GM19452 (cell line): Measurements from ENCODE around the gene HIRIP3.
A peak's percentile ranks its signal among the peaks of the same experiment; 100 is the strongest.

ENCODE experiments used
- ATAC-seq: cut with Tn5 transposase; IDR thresholded peaks from one replicate; pipeline ENCODE4 v1.9.1; 2021; ENCODE audit not compliant: unreplicated experiment

The HIRIP3 gene

DNA sequence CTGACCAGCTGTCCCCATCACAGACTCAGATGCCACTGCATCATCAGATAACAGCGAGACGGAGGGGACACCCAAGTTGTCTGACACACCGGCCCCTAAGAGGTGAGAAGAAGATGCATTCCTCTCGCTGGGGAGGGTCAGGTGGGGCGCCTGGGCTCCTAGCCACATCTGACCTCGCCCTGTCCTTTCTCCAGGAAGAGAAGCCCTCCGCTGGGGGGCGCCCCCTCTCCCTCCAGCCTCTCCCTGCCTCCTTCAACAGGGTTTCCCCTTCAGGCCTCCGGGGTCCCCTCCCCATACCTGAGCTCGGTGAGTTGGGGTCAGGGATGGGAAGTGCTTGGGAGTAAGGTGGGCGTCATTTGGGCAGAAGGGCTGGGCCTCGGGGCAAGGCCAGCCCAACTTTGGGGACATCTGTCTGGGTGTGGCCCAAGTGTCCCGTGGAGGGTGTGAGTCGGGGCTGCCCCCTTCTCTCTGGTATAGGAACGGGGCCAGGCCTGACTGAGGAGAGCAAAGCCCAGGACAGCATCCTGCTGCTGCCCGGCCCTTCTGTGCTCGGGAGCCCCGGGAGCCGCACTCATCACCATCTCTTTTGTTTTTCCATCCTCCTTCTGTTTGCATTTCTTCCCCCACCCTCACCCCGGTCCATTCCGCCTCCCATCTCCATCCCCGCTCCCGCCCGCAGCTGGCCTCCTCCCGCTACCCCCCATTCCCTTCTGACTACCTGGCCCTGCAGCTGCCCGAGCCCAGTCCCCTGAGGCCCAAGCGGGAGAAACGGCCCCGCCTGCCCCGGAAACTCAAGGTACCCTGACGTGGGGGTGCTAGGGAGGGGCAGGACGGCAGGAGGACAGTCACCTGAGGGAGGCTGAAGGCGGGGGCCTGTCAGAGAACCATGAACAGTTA, 5.6 kb upstream of the HIRIP3 start:
- no peak for ATAC-seq

DNA sequence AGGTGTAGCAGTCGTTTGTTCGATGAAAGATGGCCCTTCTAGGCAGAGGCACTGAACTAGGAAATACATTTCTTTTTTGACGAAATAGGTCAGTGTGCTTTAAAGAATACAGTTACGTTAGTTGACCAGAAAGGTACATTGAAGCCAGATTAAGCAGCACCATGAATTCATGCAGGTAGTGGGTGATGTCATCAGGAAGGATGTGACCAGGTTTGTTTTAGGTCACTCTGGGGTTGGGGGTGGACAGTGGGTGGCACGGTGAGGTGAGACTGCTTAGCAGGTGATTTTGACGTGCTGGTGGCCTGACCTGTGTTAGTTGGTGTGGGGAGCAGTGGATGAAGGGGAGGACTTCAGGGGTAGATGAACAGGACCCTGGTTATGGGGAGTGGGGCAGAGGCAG, 4.2 kb upstream of the HIRIP3 start:
- no peak for ATAC-seq

DNA sequence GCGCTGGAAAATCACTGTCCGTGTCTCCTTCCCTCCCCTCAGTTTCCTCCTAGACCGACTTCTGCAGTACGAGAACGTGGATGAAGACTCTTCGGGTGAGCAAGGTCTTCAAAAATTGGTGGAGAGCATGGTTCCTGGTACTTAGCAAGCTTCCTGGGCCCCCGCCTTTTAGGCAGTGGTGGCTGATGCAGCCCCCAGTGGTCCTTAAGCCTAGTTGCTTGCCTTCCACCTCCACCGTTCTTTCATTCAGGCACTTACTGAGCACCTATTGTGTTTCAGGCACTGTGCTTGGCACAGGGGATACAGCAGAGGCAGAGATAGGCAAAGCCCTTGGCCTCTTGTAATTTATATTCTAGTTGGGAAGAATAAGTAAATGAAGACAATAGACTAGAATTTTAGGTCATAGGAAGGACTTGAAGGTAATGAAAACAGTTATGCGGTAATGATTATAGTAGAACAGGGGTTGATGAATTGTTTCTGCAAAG, 1.4 kb upstream of the HIRIP3 start:
- no peak for ATAC-seq

DNA sequence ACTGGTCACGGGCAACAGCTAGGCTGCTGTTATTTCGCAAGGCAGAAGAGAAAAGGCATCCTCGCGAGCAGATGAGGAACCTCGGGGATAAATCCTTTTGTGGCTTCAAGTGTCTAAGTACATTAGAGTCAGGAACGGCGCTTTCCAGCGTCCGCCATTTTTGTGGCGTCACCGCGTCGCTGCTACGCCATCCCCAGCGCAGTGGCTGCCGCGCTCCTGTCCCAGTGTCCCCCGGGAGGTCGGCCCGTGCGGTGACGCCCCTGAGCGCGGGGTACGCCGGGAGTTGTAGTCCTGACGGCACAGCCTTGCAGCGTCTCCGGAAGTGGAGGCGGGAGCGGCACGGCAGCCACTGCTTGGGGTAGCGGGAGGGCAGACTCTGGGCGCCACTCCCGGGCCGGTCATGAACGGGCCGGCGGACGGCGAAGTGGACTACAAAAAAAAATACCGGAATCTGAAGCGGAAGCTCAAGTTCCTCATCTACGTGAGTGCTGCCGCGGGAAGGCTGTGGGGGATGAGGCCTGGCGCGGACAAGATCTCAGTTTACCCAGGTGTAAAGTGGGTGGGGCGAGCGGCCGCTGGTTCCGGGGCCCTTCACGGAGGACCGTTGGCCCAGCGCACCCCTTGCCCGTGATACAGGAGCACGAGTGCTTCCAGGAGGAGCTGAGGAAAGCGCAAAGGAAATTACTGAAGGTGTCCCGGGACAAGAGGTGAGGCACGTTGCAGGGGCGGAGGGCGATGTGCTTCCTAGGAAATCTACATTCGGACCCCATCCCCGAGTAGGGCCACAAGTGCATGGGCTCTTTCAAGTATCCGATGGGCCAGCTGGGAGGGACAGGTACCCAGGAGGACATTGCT, 721 bp upstream of the HIRIP3 start, which contains the start of gene INO80E:
INO80E (plus strand) TSS at position 331 of the 855 bp plus-strand sequence; CDS start at position 401, 70 bp downstream.
- ATAC-seq = peak; percentile 92

DNA sequence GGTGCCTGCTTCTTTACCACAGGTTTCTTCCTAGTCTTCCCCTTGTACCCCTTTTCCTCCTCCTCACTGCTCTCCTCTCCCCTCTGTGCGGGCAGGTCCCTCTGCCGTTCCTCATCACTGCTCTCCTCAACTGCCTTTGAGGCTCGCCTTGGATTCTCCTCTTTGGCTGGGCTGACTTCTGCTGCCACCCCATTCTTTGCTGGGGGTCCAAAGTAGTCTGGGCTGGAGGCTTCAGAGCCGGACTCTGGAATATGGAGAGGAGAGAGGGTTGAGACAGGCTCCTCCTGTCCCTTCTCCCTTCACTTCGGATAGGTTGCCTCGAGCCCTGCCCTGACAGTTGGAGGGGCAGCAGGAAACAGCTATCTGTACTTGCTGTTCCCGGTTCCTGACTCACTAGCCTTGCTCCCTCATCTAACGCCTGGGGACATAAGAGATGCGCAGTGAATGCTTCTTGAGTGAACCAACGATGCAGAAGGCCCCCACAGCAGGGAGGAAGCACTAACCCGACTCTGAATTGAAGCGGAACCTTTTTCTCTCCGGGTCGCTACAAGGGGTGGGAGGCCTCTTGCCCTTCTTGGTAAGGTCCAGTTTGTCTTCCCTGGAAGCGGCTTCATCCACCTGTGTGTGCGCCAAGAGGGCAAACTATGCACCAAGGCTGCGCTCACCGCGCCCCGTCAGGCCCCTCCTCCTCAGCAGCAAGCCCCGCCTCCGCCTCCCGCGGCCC, 655 bp downstream of the HIRIP3 start:
- ATAC-seq = no peak

DNA sequence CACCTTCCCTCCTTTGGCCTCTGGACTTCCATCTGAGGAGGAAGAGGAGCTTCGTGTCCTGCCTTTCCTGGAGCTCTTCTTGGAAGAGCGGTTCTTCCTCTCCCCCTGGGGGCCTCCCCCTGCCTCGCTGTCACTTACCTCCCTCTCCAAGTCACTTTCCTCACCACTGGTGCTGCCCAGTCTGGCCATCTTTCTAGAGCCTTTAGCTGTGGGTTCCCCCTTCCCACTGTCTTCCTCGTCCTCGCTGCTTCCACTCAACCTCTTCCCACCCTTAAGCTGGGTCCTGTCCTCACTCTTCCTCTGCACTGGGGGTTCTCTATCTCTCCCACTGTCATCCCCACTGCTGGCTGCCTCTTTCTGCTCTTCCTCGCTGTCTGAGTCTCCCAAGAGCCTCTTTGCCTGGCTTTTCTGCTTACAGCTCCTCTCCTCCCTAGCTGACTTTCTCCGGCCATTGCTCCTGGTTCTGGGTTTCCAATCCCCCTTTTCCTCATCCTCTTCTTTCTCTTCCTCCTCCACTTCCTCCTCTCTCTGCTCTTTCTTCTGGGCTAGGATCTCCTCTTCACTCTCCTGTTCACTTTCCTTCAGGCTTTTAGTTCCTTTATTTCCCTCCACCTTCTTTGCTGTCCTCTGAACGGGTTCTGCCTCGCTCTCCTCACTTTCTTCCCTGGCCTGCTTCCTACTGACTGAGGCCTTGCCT, 1.4 kb downstream of the HIRIP3 start:
- ATAC-seq = no peak

DNA sequence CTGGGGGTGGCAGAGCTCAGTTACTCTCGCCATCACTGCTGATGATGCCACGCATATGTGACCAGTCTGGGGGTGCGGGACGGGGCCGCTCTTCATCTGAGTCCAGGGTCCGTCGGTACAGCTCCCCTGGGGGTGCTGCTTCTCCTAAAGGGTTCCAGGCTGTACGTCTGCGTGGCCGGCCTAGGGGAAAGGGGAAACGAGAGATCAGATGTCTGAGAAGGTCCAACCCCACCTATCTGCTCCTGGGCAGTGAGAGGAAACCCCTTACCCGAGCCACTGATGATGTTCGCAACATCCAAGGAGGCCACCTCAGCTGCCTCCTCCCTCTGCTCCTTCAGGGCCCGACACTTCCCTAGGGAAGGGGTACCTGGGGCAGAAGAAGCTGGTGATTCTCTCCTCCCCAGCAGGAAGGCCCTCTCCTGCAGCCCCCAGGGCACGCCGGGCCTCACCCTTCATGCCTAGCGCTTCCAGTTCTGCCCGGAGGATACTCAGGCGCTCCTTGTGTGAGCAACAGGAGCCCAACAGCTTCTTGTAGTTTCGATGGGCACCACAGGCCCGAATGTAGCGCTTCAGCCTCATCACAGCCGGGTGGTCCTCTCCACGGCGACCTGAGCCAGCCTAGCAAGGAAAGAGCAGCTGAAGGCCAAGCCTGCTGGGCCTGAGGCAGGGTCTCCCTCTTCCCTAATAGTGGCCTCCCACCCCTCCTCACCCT, 2.1 kb downstream of the HIRIP3 start:
- ATAC-seq = no peak

DNA sequence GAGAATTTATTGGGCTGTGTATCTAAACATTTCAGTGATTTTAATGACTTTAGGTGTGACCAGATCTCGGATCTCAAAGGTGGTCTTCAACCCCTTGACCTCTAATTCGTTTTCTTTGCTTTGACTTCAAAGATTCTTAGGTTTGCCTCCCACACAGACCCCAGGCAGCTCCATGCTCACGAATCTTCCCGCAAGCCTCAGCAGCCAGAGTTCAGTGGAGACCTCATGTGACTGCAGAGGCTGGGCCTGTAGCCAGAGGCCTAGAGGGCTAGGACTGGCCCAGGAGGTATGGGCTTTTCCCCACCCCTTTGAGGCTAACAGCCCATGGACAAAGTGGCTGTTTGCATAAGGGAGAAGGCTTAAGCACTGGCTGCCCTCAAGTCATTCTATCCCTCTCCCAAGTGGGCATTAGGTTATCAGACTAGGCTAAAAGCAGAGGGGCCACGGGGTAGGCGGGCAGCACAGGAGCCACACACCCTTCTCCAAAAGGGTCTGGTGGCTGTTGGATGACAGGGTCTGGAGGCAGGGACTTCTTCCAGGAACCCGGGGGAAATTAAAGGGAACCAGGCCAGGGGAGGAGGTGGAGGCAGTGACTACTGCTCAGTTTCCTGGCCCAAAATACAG, 3.0 kb downstream of the HIRIP3 start:
- no peak for ATAC-seq

DNA sequence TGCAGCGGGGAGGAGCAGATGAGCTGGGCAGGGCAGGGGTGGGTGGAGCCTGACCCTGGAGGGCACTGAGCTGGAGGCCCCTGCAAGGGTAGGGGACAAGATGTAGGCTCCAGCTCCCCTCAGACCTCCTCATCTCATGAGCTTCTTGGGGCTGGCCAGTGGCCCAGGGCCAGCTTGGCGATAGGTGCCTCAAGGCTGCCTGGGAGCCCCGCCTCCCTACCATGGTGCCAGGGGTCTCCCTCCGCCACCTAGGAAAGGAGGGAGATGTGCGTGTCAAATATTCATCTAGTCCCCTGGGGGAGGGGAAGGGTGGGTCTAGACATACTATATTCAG, 3.9 kb downstream of the HIRIP3 start:
- no peak for ATAC-seq

DNA sequence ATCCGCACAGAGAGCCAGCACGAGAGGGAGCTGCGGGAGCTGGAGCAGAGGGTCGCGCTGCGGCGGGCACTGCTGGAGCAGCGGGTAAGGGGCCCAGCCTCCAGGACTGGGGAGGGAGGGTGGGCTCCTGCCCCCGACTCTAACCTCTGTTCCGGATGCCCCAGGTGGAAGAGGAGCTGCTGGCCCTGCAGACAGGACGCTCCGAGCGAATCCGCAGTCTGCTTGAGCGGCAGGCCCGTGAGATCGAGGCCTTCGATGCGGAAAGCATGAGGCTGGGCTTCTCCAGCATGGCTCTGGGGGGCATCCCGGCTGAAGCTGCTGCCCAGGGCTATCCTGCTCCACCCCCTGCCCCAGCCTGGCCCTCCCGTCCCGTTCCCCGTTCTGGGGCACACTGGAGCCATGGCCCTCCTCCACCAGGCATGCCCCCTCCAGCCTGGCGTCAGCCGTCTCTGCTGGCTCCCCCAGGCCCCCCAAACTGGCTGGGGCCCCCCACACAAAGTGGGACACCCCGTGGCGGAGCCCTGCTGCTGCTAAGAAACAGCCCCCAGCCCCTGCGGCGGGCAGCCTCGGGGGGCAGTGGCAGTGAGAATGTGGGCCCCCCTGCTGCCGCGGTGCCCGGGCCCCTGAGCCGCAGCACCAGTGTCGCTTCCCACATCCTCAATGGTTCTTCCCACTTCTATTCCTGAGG, 4.4 kb downstream of the HIRIP3 start:
- ATAC-seq = no peak

DNA sequence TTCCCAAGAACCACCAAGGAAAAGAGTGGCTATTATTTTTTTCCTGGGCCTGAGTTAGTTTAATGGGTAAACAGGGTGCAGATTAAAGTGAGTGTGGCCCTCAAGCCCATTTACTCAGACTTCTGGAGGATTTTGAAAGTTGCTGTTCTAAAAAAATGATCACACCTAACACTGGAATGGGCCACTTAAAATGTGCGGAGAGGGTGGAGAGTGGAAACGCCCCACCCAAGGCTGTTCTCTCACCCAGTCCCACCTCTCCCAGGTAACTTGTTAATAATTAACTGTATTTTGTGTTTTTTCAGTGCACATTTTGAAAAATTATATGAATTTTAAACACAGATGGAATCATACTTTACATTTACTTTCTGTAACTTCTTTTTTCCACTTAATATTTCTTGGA, 5.4 kb downstream of the HIRIP3 start:
- ATAC-seq = no peak

DNA sequence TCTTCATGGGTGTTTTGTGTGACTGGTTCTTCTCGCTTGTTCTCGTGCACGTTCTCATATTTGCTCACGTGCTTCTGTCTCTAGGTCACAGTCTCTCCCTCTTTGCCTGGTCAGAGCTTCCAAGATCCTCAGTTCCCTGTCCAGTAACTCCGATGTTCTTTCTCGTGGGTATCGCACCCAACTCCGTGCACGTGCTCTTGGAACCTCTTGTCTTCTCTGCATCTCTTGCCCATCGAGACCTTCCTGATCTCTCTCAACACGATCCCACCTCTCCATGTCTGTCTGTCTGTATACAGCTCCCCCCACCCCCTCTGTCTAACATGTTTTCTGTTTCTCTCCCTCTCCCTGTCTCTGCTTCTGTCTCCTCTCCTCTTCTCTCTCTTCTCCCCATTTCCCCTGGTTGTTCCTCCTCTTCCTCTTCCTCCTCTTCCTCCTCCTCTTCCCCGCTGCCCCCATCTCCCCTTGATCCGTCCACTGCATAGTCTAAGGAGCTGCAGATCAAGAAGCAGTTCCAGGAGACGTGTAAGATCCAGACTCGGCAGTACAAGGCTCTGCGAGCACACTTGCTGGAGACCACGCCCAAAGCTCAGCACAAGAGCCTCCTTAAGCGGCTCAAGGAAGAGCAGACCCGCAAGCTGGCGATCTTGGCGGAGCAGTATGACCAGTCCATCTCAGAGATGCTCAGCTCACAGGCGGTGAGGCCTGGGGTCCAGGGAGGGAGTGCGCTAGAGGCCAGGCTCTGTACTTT, 6.1 kb downstream of the HIRIP3 start:
- no peak for ATAC-seq

DNA sequence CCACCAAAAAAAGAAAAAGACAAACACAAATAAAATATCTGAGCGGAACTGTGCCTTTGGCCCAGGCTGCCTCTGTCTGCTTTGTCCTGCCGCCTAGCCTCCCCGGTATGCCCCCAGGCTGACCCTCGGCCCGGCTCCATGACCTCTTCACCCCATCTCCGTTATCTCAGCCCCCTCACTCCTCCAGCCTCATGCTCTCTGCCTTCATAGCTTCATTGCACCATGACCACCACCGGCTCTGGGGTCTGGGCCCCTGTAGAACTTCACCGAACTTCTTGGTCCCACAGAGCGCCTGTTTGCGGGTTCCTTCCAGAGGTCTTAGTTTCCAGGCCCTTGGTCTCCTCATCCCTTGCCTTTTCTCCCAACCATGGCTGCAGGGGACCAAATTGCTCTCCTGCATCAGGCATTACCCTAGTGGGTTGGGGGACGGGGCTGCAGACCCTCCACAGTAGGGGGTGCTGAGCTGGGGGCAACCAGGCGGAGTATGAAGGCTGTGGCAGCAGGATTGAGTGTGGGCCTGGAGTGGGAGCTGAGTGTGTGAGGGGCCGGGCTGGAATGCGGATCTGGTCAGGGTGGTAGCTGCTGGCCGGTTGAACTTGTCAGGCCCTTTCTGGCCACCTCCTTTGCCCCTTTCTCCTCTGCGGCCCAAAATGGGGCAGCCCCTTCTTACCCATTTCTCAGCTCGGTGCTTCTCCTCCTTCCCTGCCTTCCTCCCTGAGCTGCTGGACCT, 6.9 kb downstream of the HIRIP3 start:
- ATAC-seq = no peak

DNA sequence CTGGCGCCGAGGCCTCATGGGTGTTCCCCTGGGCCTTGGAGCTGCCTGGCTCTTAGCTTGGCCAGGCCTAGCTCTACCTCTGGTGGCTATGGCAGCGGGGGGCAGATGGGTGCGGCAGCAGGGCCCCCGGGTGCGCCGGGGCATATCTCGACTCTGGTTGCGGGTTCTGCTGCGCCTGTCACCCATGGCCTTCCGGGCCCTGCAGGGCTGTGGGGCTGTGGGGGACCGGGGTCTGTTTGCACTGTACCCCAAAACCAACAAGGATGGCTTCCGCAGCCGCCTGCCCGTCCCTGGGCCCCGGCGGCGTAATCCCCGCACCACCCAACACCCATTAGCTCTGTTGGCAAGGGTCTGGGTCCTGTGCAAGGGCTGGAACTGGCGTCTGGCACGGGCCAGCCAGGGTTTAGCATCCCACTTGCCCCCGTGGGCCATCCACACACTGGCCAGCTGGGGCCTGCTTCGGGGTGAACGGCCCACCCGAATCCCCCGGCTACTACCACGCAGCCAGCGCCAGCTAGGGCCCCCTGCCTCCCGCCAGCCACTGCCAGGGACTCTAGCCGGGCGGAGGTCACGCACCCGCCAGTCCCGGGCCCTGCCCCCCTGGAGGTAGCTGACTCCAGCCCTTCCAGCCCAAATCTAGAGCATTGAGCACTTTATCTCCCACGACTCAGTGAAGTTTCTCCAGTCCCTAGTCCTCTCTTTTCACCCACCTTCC, 7.9 kb downstream of the HIRIP3 start:
- ATAC-seq = no peak

DNA sequence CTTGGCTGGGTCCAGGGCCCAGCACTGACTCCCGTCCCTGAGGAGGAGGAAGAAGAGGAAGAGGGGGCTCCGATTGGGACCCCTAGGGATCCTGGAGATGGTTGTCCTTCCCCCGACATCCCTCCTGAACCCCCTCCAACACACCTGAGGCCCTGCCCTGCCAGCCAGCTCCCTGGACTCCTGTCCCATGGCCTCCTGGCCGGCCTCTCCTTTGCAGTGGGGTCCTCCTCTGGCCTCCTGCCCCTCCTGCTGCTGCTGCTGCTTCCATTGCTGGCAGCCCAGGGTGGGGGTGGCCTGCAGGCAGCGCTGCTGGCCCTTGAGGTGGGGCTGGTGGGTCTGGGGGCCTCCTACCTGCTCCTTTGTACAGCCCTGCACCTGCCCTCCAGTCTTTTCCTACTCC, 8.5 kb downstream of the HIRIP3 start:
- ATAC-seq = no peak

DNA sequence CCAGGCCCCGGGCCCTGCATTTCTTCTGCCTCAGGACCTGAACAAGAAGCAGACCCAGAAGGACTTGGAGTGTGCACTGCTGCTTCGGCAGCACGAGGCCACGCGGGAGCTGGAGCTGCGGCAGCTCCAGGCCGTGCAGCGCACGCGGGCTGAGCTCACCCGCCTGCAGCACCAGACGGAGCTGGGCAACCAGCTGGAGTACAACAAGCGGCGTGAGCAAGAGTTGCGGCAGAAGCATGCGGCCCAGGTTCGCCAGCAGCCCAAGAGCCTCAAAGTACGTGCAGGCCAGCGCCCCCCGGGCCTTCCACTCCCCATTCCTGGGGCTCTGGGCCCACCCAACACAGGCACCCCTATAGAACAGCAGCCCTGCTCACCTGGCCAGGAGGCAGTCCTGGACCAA, 9.2 kb downstream of the HIRIP3 start:
- no peak for ATAC-seq

DNA sequence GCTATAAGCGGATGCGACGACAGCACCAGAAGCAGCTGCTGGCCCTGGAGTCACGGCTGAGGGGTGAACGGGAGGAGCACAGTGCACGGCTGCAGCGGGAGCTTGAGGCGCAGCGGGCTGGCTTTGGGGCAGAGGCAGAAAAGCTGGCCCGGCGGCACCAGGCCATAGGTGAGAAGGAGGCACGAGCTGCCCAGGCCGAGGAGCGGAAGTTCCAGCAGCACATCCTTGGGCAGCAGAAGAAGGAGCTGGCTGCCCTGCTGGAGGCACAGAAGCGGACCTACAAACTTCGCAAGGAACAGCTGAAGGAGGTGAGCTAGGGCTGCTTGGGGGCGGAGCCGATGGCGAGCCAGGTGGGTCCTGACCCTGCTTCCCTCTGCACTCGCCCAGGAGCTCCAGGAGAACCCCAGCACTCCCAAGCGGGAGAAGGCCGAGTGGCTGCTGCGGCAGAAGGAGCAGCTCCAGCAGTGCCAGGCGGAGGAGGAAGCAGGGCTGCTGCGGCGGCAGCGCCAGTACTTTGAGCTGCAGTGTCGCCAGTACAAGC, 10.1 kb downstream of the HIRIP3 start:
- ATAC-seq = no peak
